Stimulated activated CD8-positive, alpha-beta memory T cell treated with anti-CD3 and anti-CD28 coated beads, Interleukin-7, amount 100 ng/mL, for 1 hour (primary cell): Measurements from ENCODE around the gene RBCK1.
"Not testable (repeated sequence)": the region's sequence is repeated elsewhere in the genome, so short reads cannot be mapped to it uniquely, and the experiment has no call there.

Experiments used
- DNase-seq, 2 donors: peaks; one replicate each; pipeline ENCODE4 v3.0.0-alpha.2; 2020; ENCODE audit warnings: low read depth in 2 of 2

The RBCK1 gene

GRCh38 chr20:437787-438486 lies 29.8 kb downstream of the RBCK1 start:
- DNase-seq: no peak

- peak in 1 of 2 donors; percentile 20 for DNase-seq
Measured at GRCh38 chr20:438571-439469, 30.7 kb downstream of the RBCK1 start.

- DNase-seq: no peak
Measured at GRCh38 chr20:440148-440547, 32.0 kb downstream of the RBCK1 start.

- no peak for DNase-seq
Measured at GRCh38 chr20:440636-441035, 32.5 kb downstream of the RBCK1 start.

GRCh38 chr20:443223-443775 lies 35.2 kb downstream of the RBCK1 start:
- no peak for DNase-seq

GRCh38 chr20:444117-444516 lies 36.0 kb downstream of the RBCK1 start:
- no peak for DNase-seq

- no peak for DNase-seq
Measured at GRCh38 chr20:444862-445426, 36.8 kb downstream of the RBCK1 start.

GRCh38 chr20:445514-446336 lies 37.6 kb downstream of the RBCK1 start:
- DNase-seq: no peak

GRCh38 chr20:452021-452420 lies 43.9 kb downstream of the RBCK1 start:
- DNase-seq: not testable (repeated sequence)

- no peak for DNase-seq
Measured at GRCh38 chr20:454951-455350, 46.9 kb downstream of the RBCK1 start.

GRCh38 chr20:458776-459175 lies 50.7 kb downstream of the RBCK1 start:
- DNase-seq: no peak

GRCh38 chr20:460180-460579 lies 52.1 kb downstream of the RBCK1 start:
- DNase-seq: no peak

- DNase-seq: no peak
Measured at GRCh38 chr20:460707-461106, 52.6 kb downstream of the RBCK1 start.

GRCh38 chr20:461254-462198 lies 53.4 kb downstream of the RBCK1 start:
- peak; percentile 12 to 20 for DNase-seq

GRCh38 chr20:462199-462991 lies 54.3 kb downstream of the RBCK1 start, which contains the start of gene TBC1D20:
TBC1D20 (minus strand) TSS chr20:462533; CDS start chr20:462405, 128 bp downstream.
- peak; percentile 64 to 70 for DNase-seq

- DNase-seq: no peak
Measured at GRCh38 chr20:467755-468154, 59.7 kb downstream of the RBCK1 start.

GRCh38 chr20:469746-470490 lies 61.8 kb downstream of the RBCK1 start:
- DNase-seq: no peak

- DNase-seq: no peak
Measured at GRCh38 chr20:472137-472846, 64.2 kb downstream of the RBCK1 start.
